ENCODE results near the gene PPP1R15B. TPM values are rescaled to one million over a fixed set of nuclear protein-coding genes. Genes with fewer than 3 reads are reported as not detected.
A peak's percentile ranks its signal among the peaks of the same experiment; 100 is the strongest.

The PPP1R15B gene
- total and polyA plus RNA-seq, 10 of the 15 experiments (the other 5 are each of a cell fraction or from before 2014, with no cell fraction given) = 13.9 to 38.1 (median 26.5) TPM

GRCh38 chr1:204385727-204386126 lies 25.9 kb downstream of the PPP1R15B start (continued):
- no peak for TF ChIP-seq PRDM15 (CRISPR knock-in tag; IDR thresholded peaks at IDR 0.05)
- no peak for TF ChIP-seq HDAC6 (IDR thresholded peaks at IDR 0.05; ENCODE audit: unreplicated experiment)
- no peak for TF ChIP-seq HDGF (IDR thresholded peaks at IDR 0.05)
- TF ChIP-seq, protein P1, sequence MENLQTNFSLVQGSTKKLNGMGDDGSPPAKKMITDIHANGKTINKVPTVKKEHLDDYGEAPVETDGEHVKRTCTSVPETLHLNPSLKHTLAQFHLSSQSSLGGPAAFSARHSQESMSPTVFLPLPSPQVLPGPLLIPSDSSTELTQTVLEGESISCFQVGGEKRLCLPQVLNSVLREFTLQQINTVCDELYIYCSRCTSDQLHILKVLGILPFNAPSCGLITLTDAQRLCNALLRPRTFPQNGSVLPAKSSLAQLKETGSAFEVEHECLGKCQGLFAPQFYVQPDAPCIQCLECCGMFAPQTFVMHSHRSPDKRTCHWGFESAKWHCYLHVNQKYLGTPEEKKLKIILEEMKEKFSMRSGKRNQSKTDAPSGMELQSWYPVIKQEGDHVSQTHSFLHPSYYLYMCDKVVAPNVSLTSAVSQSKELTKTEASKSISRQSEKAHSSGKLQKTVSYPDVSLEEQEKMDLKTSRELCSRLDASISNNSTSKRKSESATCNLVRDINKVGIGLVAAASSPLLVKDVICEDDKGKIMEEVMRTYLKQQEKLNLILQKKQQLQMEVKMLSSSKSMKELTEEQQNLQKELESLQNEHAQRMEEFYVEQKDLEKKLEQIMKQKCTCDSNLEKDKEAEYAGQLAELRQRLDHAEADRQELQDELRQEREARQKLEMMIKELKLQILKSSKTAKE (IDR thresholded peaks at IDR 0.05; ENCODE audit: low read depth, poor library complexity, severe bottlenecking) = no peak

- H3K9ac ChIP-seq (ENCODE audit: control insufficient read depth, insufficient read depth, low read length) = no peak overlapping the region
- DNase-seq (ENCODE audit: low read depth, low spot score) (no peak), FAIRE-seq (no peak), ATAC-seq (no peak)
- WGBS (ENCODE audit: insufficient coverage, insufficient replicate concordance, low lambda C conversion rate, missing lambda C conversion rate) = 78% methylated on average over 7 of the region's 7 CpGs
- in situ Hi-C loops (cut with MboI) (no loop called here), intact Hi-C loops (cut with micrococcal nuclease; ENCODE audit: unreplicated experiment) (no loop called here)
- H4K20me1 ChIP-seq (ENCODE audit: control insufficient read depth, insufficient read depth) = no peaks in the 10 kb centered on the region
- SMC1A ChIA-PET (ENCODE audit: uncharacterized antibody, unreplicated experiment) = interaction anchor here (1.1 to 1.5 kb wide), 3 partner anchors 10 to 14 kb away, joined by 3 to 11 read pairs (median 3); no protein-coding TSS in a partner anchor
- TF ChIP-seq, protein P2, sequence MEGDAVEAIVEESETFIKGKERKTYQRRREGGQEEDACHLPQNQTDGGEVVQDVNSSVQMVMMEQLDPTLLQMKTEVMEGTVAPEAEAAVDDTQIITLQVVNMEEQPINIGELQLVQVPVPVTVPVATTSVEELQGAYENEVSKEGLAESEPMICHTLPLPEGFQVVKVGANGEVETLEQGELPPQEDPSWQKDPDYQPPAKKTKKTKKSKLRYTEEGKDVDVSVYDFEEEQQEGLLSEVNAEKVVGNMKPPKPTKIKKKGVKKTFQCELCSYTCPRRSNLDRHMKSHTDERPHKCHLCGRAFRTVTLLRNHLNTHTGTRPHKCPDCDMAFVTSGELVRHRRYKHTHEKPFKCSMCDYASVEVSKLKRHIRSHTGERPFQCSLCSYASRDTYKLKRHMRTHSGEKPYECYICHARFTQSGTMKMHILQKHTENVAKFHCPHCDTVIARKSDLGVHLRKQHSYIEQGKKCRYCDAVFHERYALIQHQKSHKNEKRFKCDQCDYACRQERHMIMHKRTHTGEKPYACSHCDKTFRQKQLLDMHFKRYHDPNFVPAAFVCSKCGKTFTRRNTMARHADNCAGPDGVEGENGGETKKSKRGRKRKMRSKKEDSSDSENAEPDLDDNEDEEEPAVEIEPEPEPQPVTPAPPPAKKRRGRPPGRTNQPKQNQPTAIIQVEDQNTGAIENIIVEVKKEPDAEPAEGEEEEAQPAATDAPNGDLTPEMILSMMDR (IDR thresholded peaks at IDR 0.05 in 2 of 3, conservative IDR thresholded peaks at IDR 0.05 in 1 of 3; ENCODE audit: control insufficient read depth in 2 of 3, extremely low read depth in 1 of 3, insufficient read depth in 1 of 3, low read depth in 3 of 3, low read length in 3 of 3) = no peak
- TF ChIP-seq NR2F1 (conservative IDR thresholded peaks at IDR 0.05) = 0 out of 2 replicates have a peak, but pooled peaks have one; percentile 16
- no peak overlapping the region for H3K27ac ChIP-seq (ENCODE audit: control insufficient read depth, insufficient read depth)
- H3K4me3 ChIP-seq = no peak overlapping the region
- no peak overlapping the region for H2AFZ ChIP-seq (ENCODE audit: control insufficient read depth, low read depth, low read length)
- RAD21 ChIA-PET (ENCODE audit: unreplicated experiment) = interaction anchor here (0.6 to 2.7 kb wide), 2 partner anchors 10 to 13 kb away, joined by 4 to 16 read pairs; no protein-coding TSS in a partner anchor
- no TSS peak for BruUV-seq (replicated peaks)
- no peaks in the 10 kb centered on the region for H3K79me2 ChIP-seq (ENCODE audit: control insufficient read depth, insufficient read depth, low read length)
- no peaks in the 10 kb centered on the region for H3K9me3 ChIP-seq (replicated peaks; ENCODE audit: control insufficient read depth, insufficient read depth, low read length)
- H3K36me3 ChIP-seq (ENCODE audit: control insufficient read depth in 2 of 2, insufficient read depth in 2 of 2, low read length in 1 of 2) = no peaks in the 10 kb centered on the region
- POLR2A ChIA-PET = interaction anchor here (0.6 kb wide), 1 partner anchor 36 kb away, joined by 6 read pairs; no protein-coding TSS in a partner anchor
- H3K27me3 ChIP-seq (replicated peaks in 1 of 2; ENCODE audit: control insufficient read depth in 2 of 2, insufficient read depth in 2 of 2, low read length in 1 of 2) = no peaks in the 10 kb centered on the region; a peak in 1 of 4 replicates
- CTCF ChIA-PET = interaction anchor here (1.0 to 6.4 kb wide), 6 partner anchors 13 to 119 kb away, joined by 3 to 71 read pairs (median 3); no protein-coding TSS in a partner anchor
- H3K4me2 ChIP-seq (ENCODE audit: control insufficient read depth, insufficient read depth) = no peak overlapping the region
- H3K4me1 ChIP-seq (ENCODE audit: control insufficient read depth, insufficient read depth, low read length) = peaks cover 6% of the 10 kb centered on the region
These were observed 26.8 kb downstream of the PPP1R15B start for GRCh38 chr1:204384636-204385352.

All from GM12878 (cell line).